Fibroblast of skin of right biceps (primary cell): ENCODE measurements around the gene TRIM71.
A peak's percentile ranks its signal among the peaks of the same experiment; 100 is the strongest.
"Not testable (repeated sequence)": the region's sequence is repeated elsewhere in the genome, so short reads cannot be mapped to it uniquely, and the experiment has no call there.

Experiments
- DNase-seq: peaks from one replicate; pipeline ENCODE4 v3.0.0-alpha.2; 2013

TRIM71 gene

DNA sequence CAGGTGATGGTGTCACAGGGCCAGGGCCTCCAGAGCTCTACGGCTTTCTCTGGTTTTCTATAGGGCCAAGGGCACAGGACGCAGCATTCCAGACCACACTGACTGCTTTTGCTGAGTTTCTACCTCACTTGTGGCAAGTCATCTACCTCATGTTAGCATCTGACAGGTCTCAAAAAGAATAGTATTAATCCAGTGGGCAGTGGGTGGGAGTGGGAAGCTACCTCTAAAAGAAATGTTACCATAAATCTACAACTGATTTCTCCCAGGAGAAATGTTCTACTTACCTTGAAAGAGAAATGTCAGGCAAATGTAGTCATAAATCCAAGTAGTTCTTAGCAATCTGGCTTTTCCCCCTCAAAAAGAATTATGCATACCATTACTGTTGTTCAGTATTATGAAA is 77.9 kb downstream of the TRIM71 start:
- DNase-seq: no peak

DNA sequence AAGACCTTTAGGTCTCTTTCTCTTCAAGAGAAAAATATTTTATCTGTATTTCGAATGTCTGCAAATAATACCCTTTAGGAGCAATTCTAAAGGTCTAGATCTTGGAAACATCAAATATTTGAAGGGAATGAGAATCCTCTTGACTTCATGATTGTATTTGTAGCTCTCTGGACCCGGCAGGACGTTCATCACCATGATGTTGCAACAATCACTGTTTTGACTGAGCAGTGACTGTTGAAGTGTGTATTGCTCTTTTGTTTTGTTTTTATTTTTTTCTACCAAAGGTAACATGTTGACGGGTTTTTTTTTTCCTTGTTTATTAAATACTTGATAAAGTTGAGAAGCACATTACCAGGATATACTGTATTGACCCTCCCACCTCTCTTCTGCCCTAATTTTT is 78.3 kb downstream of the TRIM71 start:
- DNase-seq: no peak

DNA sequence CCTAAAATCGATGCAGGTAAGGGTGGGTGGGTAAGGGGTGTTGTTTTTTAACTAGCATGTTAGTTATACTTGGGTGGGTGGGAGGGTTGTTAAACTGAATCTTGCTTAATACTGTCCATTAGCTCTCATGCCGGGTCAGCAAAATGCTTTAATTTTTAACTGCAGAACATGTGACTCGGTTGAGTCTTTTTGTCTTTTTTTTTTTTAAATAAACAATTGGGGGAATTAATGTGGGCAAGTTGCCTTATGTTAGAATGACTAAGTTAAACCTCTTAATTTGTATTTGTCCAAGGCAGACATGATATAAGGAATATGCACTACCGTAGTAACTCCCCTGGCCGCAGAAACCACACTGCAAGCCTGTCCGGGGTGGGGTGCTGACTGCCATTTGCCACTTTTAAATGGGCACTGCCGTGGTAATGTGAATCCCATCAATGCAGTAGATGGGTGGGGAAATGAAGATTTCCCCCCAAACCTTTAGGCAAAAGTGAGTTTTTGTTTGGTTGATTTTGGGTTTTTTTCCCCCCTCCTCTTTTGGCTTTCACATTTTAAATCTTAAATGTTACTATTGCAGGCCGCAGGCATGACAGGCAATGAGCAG is 79.3 kb downstream of the TRIM71 start:
- DNase-seq: no peak

DNA sequence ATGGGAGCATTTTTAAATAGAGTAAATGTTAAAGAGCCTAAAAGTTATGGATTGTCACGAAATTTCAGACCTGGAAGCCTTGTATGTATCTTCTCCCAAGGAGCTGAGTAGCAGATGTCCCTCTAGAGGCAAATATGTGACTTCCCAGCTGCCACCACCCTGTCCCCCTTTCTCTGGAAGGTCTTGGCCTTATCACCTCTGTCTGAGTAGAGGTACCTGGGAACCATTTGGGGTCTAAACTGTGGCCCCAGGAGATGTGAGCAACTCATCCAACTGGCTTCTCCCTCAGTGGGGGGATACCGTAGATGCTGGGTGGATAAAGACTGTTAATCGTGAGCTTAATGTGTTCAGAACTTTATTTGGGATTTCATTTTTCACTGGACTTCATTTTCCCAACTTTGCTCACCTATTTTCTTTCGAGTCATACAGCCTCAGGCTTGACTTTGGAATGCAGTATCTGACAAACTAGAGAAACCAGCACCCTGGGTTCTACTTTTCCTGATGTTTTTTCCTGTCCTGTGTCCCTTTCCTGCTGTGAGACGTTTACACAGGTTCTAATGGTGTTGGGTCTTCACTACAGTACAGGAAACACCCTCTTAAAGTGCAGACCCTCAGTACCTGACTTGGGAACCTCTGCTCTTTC is 80.3 kb downstream of the TRIM71 start:
- no peak for DNase-seq

DNA sequence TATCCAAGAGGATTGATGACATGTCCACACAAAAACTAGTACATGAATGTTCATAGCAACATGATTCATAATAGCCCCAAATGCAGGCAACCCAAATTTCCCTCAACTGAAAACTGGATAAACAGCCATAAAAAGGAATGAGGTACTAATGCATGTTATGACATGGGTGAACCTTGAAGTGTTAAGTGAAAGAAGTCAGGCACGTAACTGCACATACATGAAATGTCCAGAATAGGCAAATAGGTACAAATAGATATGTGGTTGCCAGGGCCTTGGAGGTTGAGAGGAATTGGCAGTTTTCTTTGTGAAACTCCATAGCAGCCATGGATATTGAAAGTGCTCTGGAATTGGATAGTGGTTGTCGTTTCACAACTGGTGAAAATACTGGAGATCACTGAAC is 81.5 kb downstream of the TRIM71 start:
- DNase-seq: no peak

DNA sequence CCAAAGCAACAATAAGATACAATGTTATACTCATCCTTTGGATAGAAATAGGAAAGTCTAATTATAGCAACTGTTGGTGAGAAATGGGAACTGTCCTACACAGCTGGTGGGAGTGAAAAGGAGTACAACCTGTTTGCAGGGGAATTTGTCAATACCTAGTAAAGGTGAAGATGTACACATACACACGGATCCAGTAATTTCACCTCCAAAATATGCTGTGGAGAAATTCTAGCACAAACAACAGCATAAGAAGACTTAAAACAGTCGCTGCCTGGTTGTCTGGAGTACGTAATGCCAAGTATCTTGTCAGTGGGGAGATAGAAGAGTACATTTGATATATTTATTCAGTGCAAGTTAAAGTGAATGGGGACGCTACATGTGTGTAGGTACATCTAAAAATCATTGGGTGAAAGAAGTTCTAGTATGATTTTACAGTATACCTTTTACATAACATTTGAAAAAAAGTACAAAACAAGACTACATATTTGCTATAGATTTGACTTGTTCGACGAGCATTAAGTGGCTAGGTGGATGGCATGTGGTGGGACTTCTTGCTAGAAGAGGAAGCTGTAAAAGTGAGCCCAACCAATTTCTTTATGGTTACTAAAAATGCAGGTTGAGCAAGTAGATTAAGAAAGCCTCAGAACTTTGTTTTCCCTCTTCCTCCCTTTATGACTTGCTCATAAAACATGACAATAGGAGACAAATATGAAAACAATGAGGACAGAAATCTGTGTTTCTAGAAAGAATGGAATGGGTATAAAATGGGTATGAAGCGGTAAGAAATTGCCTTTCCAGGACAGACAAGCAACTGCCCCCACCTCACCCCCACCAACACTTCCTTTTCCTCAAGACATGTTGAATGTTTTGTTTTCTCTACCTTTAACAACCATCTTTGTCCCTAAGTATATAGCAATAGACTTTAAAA is 83.5 kb downstream of the TRIM71 start:
- DNase-seq: no peak

DNA sequence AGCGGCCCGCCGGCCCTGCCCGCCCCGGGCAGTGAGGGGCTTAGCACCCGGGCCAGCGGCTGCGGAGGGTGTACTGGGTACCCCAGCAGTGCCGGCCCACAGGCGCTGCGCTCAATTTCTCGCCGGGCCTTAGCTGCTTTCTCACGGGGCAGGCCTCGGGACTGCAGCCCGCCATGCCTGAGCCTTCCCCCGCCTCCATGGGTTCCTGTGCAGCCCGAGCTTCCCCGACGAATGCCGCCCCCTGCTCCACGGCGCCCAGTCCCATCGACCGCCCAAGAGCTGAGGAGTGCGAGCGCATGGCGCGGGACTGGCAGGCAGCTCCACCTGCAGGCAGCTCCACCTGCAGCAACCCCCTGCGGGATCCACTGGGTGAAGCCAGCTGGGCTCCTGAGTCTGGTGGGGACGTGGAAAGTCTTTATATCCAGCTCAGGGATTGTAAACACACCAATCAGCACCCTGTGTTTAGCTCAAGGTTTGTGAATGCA is 85.1 kb downstream of the TRIM71 start:
- not testable (repeated sequence) for DNase-seq

DNA sequence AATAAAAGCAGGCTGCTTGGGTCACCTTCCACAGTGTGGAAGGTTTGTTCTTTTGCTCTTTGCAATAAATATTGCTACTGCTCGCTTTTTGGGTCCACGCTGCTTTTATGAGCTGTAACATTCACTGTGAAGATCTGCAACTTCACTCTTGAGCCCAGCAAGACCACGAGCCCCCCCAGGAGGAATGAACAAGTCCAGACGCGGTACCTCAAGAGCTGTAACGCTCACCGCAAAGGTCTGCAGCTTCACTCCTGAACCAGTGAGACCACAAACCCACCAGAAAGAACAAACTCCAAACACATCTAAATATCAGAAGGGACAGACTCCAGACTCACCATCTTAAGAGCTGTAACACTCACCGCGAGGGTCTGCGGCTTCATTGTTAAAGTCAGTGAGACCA is 86.2 kb downstream of the TRIM71 start:
- no peak for DNase-seq

DNA sequence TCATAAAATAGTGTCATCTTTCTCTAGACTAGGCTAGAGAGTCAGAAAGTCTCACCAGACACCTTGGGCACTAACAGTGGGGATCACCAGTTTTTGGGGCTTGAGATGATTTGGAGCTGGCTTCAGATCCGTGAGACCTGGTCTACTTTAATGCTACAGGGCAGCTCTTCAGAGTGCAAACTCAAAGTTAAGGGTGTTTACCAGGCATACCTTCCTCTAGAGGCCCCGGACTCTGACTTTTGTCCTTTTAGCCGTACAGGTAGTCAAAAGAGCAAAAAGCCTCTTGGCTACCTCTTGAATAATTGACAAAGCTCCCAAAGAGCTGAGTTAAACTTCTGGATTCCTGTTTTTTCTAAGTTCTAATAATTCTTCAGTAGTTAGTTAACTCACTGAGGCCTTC is 92.2 kb downstream of the TRIM71 start:
- DNase-seq: no peak

DNA sequence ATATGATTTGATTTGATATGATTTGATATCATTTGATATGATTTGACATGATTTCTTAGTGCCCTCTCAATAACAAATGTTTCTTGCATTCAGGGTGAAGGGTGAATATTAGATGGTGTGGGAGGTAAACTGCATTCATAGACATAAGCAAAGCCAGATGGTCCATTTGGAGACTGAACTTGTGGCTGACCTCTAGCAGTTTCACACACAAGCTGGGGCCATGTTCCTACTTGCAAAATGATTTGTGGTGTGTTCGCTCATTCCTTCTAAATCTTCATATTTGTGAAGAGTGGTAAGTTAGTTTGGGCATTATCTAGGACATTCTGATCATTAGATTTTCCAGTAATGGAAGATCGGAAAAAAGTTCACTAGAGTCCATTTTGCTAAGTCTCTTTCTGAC is 93.2 kb downstream of the TRIM71 start:
- no peak for DNase-seq

DNA sequence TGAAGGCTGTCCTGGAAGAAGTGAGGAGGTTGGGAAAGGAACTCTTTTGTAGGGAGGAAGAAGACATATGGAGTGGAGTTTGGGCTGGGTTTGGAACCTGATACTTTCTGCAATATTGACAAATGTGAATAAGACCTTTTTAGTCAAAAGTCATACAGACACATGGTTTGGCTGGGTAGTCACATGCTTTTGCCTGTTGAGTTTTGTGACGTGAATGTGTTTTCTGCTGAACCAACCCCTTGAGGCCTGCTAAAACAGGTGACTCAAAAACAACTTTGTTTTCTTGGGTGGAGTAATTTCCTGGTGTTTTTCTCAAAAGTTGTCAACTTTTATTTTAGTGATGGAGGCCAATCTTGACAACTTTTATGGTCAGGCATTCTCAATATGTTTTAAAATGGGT is 94.2 kb downstream of the TRIM71 start:
- DNase-seq: no peak

DNA sequence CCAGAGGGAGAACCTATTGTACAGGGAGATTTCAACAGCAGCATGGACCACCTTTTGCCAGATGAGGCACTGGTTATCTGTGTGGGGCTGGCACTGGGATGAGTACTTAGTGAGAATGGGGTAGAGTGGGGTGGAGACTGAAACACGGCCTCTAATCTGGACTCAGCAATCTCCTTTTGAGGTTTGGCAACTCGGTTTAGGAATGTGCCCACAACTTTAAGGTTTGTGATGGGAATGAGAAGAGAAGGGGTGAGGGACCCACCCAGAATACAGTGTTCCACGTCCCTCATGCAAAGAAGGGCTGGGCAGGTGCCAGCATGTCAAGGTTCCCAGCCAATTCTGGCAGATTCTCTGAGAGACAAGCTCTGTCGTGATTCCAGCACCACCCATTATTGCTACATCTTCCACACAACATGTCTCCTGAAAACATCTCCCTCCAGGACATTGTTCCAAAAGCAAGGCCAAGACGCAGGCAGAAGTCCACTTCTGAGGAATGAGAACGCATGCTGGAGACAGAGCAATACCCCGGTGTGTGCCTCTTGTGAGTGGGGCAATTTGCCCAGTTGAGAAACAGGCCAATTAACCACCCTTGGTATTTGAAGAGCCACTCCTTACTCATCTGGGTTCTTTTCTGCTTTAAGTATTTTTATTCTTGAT is 96.1 kb downstream of the TRIM71 start:
- DNase-seq: no peak

DNA sequence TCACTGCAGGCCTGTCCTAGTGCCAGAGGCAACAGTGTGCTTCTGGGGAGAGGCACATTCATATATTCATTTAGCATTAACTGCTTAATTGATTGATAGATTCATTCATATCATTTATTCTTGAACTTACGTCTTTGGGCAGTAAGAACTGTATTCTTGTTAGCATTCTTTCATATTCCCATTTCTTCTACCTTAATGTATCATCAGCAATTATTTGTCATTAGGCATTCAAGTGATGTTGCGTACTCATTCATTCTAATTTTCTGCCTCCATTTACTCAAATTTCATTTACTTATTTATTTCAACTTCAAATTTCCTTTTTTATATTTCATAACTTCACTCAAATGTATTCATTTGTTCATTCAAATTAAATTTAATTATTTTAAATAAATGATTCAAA is 102.1 kb downstream of the TRIM71 start:
- DNase-seq: no peak

DNA sequence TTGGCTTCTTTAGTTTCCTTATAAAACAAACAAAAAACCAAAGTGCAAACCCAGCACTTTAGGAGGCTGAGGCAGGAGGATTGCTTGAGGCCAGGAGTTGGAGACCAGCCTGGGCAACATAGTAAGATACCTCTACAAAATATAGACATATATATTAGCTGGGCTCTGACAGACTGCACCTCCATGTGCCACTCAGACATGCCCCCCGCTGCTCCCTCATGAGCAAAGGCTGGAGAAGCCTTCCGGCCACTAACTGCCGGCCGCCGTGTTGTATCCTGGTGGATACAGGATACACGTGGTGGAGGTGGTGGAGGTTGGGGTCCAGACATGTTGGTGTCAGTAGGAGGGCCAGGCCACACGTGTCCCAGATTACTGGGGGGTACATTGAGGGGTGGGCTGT is 104.3 kb downstream of the TRIM71 start:
- no peak for DNase-seq

DNA sequence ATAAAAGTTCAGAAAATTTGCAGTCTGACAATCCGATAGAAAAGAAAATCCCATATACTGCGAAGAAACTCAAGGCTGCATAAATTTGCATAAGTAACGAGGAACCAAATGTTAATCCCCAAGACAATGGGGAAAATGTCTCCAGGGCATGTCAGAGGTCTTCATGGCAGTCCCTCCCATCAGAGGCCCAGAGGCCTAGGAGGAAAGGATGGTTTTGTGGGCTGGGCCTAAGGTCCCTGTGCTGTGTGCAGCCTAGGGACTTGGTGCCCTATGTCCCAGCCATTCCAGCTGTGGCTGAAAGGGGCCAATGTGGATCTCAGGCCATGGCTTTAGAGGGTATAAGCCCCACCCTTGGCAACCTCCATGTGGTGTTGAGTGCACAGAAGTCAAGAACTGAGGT is 112.4 kb downstream of the TRIM71 start:
- DNase-seq: no peak

DNA sequence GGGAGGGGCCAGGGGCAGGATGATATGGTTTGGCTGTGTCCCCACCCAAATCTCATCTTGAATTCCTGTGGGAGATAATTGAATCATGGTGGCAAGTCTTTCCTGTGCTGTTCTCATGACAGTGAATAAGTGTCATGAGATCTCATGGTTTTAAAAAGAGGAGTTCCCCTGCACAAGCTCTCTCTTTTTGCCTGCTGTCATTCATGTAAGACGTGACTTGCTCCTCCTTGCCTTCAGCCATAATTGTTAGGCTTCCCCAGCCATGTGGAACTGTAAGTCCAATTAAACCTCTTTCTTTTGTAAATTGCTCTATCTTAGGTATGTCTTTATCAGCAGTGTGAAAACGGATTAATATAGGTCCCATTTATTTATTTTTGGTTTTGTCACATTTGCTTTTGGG is 113.5 kb downstream of the TRIM71 start:
- not testable (repeated sequence) for DNase-seq

DNA sequence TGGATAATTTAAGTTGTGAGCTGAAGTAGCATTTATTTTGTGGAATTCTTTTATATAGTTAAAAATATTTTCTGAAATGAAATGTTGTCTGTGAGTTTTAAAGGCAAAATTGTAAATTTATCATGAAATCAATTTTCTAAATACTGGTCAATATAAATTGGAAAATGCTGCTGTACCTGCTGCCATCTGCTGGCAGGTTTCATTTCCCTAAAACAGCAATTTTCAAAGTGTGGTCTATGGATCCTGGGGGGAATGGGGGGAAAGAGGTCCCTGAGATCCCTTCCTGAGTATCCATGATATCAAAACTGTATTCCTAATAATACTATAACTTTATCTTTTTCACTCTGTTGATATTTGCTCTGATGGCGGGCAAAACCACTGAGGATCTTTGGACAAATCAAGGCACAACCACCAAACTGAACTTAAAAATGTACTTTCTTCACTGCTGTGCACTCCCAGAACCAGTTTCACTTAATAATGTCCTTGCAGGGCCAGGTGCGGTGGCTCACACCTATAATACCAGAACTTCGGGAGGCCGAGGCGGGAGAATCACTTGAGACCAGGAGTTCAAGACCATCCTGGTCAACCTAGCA is 116.4 kb downstream of the TRIM71 start:
- peak; percentile 8 for DNase-seq

DNA sequence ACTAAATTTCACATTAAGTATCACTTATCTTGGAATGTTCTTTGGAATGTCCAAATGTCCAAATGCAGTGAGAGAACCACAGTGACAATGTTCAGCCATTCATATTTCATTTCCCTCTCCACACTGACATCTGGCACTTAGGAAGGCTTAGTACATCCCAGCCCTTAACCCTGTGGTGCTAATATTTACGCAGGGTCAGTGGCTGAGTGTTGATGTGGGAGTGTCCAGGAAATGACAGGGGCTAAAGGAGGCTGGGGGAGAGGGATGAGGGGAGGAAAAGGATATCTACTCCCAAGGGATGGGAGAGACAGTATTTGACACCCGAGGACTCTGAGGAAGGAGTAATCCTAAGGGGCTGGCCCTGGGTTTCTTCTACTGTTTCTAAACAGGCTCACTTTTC is 119.5 kb downstream of the TRIM71 start:
- DNase-seq: no peak

DNA sequence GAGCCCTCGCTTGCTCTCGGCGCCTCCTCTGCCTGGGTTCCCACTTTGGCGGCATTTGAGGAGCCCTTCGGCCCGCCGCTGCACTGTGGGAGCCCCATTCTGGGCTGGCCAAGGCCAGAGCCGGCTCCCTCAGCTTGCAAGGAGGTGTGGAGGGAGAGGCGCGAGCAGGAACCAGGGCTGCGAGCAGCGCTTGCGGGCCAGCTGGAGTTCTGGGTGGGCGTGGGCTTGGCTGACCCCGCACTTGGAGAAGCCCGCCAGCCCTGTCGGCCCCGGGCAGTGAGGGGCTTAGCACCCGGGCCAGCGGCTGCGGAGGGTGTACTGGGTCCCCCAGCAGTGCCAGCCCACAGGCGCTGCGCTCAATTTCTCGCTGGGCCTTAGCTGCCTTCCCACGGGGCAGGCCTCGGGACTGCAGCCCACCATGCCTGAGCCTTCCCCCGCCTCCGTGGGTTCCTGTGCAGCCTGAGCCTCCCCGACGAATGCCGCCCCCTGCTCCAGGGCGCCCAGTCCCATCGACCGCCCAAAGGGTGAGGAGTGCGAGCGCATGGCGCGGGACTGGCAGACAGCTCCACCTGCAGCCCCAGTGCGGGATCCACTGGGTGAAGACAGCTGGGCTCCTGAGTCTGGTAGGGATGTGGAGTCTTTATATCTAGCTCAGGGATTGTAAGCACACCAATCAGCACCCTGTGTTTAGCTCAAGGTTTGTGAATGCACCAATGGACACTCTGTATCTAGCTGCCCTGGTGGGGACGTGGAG is 121.9 kb downstream of the TRIM71 start:
- not testable (repeated sequence) for DNase-seq

DNA sequence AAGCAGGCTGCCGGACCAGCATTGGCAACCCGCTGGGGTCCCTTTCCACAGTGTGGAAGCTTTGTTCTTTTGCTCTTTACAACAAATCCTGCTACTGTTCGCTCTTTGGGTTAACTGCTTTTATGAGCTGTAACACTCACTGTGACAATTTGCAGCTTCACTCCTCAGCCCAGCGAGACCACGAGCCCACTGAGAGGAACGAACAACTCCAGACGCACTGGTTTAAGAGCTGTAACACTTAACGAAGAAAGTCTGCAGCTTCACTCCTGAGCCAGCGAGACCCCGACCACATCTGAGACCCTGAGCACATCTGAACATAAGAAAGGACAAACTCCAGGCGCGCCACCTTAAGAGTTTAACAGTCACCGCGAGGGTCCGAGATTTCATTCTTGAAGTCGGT is 122.9 kb downstream of the TRIM71 start:
- DNase-seq: no peak

DNA sequence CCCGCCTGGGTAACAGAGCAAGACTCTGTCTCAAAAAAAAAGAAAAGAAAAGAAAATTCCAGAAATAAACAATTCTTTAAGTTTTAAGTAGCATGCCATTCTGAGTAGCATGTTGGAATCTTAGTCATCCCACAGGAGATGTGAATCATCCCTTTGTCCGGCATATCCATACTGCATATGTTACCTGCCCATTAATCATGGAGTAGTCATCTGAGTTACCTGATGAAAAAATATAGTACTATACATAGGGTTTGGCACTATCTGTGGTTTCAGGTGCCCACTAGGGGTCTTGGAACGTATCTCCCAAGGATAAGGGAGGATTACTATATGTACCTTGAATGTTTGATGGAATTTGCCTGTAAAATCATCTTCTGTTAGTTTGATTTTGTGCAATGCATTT is 127.3 kb downstream of the TRIM71 start:
- DNase-seq: peak; percentile 18

DNA sequence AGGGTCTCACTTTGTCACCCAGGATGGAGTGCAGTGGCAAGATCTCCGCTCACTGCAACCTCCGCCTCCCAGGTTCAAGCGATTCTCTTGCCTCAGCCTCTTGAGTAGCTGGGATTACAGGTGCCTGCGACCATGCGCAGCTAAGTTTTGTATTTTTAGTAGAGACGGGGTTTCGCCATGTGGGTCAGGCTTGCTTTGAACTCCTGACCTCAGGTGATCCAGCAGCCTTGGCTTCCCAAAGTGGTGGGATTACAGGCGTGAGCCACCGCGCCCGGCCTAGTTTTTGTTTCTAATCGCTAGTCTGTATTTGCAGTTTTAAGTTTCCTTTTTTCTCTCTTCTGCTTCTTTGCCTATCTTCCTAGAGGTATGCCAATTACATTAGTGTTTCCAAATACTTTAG is 127.8 kb downstream of the TRIM71 start:
- DNase-seq: not testable (repeated sequence)
